ENCODE measurements around the gene FGF11.

DNA sequence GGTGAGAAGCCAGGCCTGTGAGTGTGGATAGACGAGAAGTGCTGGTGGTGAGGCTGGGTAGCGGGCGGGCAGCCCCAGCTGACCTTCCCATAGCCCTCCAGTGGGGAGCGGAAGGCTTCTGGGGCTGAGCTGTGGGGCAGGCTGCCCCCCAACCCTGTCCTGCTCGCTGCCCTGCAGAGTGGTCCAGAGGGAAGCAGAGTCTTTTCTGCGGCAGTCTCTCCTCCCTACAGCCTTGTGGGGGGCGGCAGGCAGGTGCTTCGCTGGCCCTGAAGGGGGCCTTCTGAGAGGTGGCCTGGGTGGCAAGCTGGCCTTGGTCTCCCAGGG is 27.9 kb upstream of the FGF11 start:
- TF ChIP-seq, protein P1, sequence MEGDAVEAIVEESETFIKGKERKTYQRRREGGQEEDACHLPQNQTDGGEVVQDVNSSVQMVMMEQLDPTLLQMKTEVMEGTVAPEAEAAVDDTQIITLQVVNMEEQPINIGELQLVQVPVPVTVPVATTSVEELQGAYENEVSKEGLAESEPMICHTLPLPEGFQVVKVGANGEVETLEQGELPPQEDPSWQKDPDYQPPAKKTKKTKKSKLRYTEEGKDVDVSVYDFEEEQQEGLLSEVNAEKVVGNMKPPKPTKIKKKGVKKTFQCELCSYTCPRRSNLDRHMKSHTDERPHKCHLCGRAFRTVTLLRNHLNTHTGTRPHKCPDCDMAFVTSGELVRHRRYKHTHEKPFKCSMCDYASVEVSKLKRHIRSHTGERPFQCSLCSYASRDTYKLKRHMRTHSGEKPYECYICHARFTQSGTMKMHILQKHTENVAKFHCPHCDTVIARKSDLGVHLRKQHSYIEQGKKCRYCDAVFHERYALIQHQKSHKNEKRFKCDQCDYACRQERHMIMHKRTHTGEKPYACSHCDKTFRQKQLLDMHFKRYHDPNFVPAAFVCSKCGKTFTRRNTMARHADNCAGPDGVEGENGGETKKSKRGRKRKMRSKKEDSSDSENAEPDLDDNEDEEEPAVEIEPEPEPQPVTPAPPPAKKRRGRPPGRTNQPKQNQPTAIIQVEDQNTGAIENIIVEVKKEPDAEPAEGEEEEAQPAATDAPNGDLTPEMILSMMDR (IDR thresholded peaks at IDR 0.05) = no peak
- no peak for TF ChIP-seq POLR2A (IDR thresholded peaks at IDR 0.05)

Data from adrenal gland (tissue), 5 donors.